Prostate gland (tissue), 2 donors: ENCODE data around the gene C22orf42. TPM values are rescaled to one million over a fixed set of nuclear protein-coding genes. Genes with fewer than 3 reads are reported as not detected.

ENCODE experiments used
- DNase-seq: peaks from one replicate; pipeline ENCODE4 v3.0.0-alpha.2; 2019; ENCODE audit warnings: low spot score
- H3K27ac ChIP-seq, 2 donors: fragments of 200-600 bp; sonication (generic); 2 replicates each; pipeline ENCODE4 v1.5.1; 2017 to 2019
- H3K27me3 ChIP-seq: fragments of 200-600 bp; sonication (generic); replicated peaks from 2 replicates; pipeline ENCODE4 v1.5.1; 2019; ENCODE audit not compliant: insufficient read depth
- H3K36me3 ChIP-seq, 2 donors: fragments of 200-600 bp; sonication (generic); 1 replicate in 1 of 2; 2 replicates in 1 of 2; pipeline versions ENCODE4 v1.5.1 to v1.8.1; 2017 to 2019
- H3K4me1 ChIP-seq: fragments of 200-600 bp; sonication (generic); replicated peaks from 2 replicates; pipeline ENCODE4 v1.5.1; 2019
- H3K4me3 ChIP-seq, 2 donors: fragments of 200-600 bp; sonication (generic); 2 replicates each; pipeline ENCODE4 v1.5.1; 2017 to 2019
- H3K9me3 ChIP-seq: fragments of 200-600 bp; sonication (generic); 2 replicates; pipeline ENCODE4 v1.5.1; 2017
- POLR2A ChIP-seq: fragments of 450-650 bp; IDR thresholded peaks from one replicate; pipeline ENCODE4 v1.6.1; 2016; ENCODE audit warnings: antibody characterized with exemption, mild to moderate bottlenecking
- POLR2AphosphoS5 ChIP-seq: sonication (generic); formaldehyde crosslinking; IDR thresholded peaks from one replicate; pipeline ENCODE4 v1.6.1; 2017; ENCODE audit warnings: antibody characterized with exemption
- WGBS: methylation state at CpG from one replicate; pipeline ENCODE4 v1.1.5; 2018; 5-methylcytosine and 5-hydroxymethylcytosine counted together
- intact Hi-C: fragments of 100-400 bp; cut with DNase I; formaldehyde crosslinking; loops from one replicate; pipeline ENCODE4 v1.14.2; 2022
- total RNA-seq, 2 donors: library from RNA; depleted of rRNA; stranded (reverse); fragments of >200 nt; gene quantifications; one replicate each; pipeline ENCODE4 v1.1.0, GENCODE V29; 2016
- TF ChIP-seq, protein P1 (sequence below), 4 experiments: fragments of 200-600 bp in 2 of 4; fragments of 450-650 bp in 2 of 4; sonication (generic) in 2 of 4; IDR thresholded peaks; 1 replicate in 3 of 4; 2 replicates in 1 of 4; pipeline ENCODE4 v1.5.1; 2016 to 2019; ENCODE audit warnings: antibody characterized with exemption in 4 of 4, mild to moderate bottlenecking in 2 of 4, moderate library complexity in 2 of 4

The C22orf42 gene
- total RNA-seq: 1 to 10 TPM in 1 of 2 donors, not detected in 1; 1.4 TPM

- Histone ChIP-seq H3K9me3 (no peaks in the 10 kb centered on the region), H3K4me3 (no peak within 1 kb of the TSS), H3K27ac (no peak within 1 kb of the TSS), H3K36me3 (no peaks in the 10 kb centered on the region), H3K4me1 (no peaks in the 10 kb centered on the region), H3K27me3 (no peaks in the 10 kb centered on the region)
- 72% methylated on average over 12 of the region's 12 CpGs for WGBS
- no peak for DNase-seq
- no peak for TF ChIP-seq POLR2AphosphoS5
- TF ChIP-seq, protein P1, sequence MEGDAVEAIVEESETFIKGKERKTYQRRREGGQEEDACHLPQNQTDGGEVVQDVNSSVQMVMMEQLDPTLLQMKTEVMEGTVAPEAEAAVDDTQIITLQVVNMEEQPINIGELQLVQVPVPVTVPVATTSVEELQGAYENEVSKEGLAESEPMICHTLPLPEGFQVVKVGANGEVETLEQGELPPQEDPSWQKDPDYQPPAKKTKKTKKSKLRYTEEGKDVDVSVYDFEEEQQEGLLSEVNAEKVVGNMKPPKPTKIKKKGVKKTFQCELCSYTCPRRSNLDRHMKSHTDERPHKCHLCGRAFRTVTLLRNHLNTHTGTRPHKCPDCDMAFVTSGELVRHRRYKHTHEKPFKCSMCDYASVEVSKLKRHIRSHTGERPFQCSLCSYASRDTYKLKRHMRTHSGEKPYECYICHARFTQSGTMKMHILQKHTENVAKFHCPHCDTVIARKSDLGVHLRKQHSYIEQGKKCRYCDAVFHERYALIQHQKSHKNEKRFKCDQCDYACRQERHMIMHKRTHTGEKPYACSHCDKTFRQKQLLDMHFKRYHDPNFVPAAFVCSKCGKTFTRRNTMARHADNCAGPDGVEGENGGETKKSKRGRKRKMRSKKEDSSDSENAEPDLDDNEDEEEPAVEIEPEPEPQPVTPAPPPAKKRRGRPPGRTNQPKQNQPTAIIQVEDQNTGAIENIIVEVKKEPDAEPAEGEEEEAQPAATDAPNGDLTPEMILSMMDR (IDR thresholded peaks at IDR 0.05): no peak
- intact Hi-C loops: no loop called here
Observed at GRCh38 chr22:32158712-32159533, at the start of gene C22orf42. TSS of gene C22orf42 (minus strand) at chr22:32159303. CDS start at chr22:32159215, 88 bp downstream.

GRCh38 chr22:32208681-32209080 is 49.6 kb upstream of the C22orf42 start:
- TF ChIP-seq POLR2A (no peak), POLR2AphosphoS5 (no peak)
- TF ChIP-seq, protein P1 (IDR thresholded peaks at IDR 0.05): no peak
- no peak for DNase-seq
- peaks cover 3% of the 10 kb centered on the region for H3K4me1 ChIP-seq
- no peaks in the 10 kb centered on the region for H3K36me3 ChIP-seq
- H3K9me3 ChIP-seq: no peaks in the 10 kb centered on the region
- H3K27ac ChIP-seq: no peak overlapping the region
- no peak overlapping the region for H3K4me3 ChIP-seq
- intact Hi-C loops: no loop called here
- WGBS: 90% methylated on average over 3 of the region's 3 CpGs
- no peaks in the 10 kb centered on the region for H3K27me3 ChIP-seq

GRCh38 chr22:32207971-32208480 is 48.9 kb upstream of the C22orf42 start:
- Histone ChIP-seq H3K9me3 (no peaks in the 10 kb centered on the region), H3K36me3 (no peaks in the 10 kb centered on the region), H3K4me3 (no peak overlapping the region), H3K4me1 (peaks cover 3% of the 10 kb centered on the region), H3K27me3 (no peaks in the 10 kb centered on the region), H3K27ac (no peak overlapping the region)
- intact Hi-C loops: no loop called here
- no peak for TF ChIP-seq POLR2A
- TF ChIP-seq, protein P1 (IDR thresholded peaks at IDR 0.05): no peak
- no peak for TF ChIP-seq POLR2AphosphoS5
- WGBS: 74% methylated on average over 4 of the region's 4 CpGs
- DNase-seq: no peak

DNA sequence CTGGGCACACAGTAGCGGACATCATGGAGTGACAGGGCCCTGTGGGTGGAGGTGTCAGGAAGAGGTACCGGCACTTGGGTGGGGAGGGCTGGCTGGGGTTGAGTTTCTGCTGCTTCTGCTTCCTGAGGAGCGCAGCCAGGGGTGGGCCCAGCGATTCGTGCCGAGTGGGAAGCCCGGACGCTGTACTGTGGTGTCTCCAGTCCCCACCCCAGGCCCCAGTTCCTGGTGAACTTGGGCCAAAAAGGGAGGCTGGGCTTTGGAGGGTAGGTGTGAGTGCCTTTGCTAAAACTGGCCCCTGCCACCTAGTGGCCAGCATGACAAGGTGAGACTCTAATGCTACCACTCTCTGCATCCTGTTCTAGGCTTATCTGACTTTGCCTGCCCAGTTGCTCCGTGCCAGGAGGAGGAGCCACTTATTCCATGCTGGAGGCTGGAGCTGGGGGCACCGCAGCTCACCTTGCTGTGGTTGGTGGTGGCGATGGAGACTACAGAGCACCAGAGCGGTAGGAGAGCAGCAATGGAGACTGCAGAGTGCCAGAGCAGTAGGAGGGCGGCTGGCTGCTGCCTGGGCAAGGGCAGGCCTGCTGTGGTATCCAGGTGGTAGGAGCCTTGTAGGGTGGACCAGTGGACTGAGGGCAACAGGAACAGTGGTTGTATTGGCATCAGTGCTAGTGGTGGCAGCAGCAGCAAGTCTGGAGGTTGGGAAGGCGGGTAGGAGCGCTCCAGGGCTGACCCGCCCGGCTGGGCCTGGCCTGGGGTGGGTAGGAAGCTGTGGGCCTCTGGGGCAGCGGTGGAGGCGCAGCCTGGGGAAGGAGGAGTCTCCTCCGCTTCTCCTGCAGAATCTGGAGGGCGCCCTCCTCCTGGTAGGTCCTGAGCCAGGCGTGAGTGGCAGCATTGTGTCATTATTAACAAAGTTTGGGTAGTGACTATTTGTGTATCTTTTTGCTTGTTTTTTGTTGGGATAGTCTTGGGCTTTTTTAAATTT is 48.0 kb upstream of the C22orf42 start:
- TF ChIP-seq POLR2A (no peak), POLR2AphosphoS5 (peak; percentile 40)
- TF ChIP-seq, protein P1 (IDR thresholded peaks at IDR 0.05): peak in 3 of 4 experiments; percentile 60 to 76 (median 66)
- H3K9me3 ChIP-seq: no peaks in the 10 kb centered on the region
- H3K4me1 ChIP-seq: peaks cover 3% of the 10 kb centered on the region
- peak overlapping the region in 1 of 2 donors; percentile 6 for H3K4me3 ChIP-seq
- no peaks in the 10 kb centered on the region for H3K27me3 ChIP-seq
- H3K36me3 ChIP-seq: no peaks in the 10 kb centered on the region
- intact Hi-C loops: no loop called here
- 78% methylated on average over 21 of the region's 22 CpGs for WGBS
- DNase-seq: peak; percentile 60
- peak overlapping the region in 1 of 2 donors; percentile 66 for H3K27ac ChIP-seq
